Activated T-cell treated with anti-CD3 and anti-CD28 coated beads for 24 hours (primary cell): ENCODE data around the gene KRT28.
"Not testable (repeated sequence)": the region's sequence is repeated elsewhere in the genome, so short reads cannot be mapped to it uniquely, and the experiment has no call there.

ENCODE experiments used
- DNase-seq: peaks from one replicate; pipeline ENCODE4 v3.0.0-alpha.2; 2020; ENCODE audit warnings: low read depth

Gene KRT28

GRCh38 chr17:40818733-40819527 lies 19.2 kb upstream of the KRT28 start:
- DNase-seq = peak; percentile 82

GRCh38 chr17:40818343-40818732 lies 18.6 kb upstream of the KRT28 start:
- DNase-seq = no peak

- no peak for DNase-seq
Observed at GRCh38 chr17:40817103-40817682, 17.4 kb upstream of the KRT28 start.

GRCh38 chr17:40816569-40816968 lies 16.8 kb upstream of the KRT28 start:
- no peak for DNase-seq

- no peak for DNase-seq
Observed at GRCh38 chr17:40815381-40815780, 15.6 kb upstream of the KRT28 start.

- not testable (repeated sequence) for DNase-seq
Observed at GRCh38 chr17:40814657-40815056, 14.9 kb upstream of the KRT28 start.

- no peak for DNase-seq
Observed at GRCh38 chr17:40813804-40814203, 14.0 kb upstream of the KRT28 start.

- DNase-seq = no peak
Observed at GRCh38 chr17:40812639-40813038, 12.9 kb upstream of the KRT28 start.

- DNase-seq = no peak
Observed at GRCh38 chr17:40810494-40810893, 10.7 kb upstream of the KRT28 start.

GRCh38 chr17:40809721-40810421 lies 10.1 kb upstream of the KRT28 start:
- no peak for DNase-seq

GRCh38 chr17:40806131-40806530 lies 6.4 kb upstream of the KRT28 start:
- DNase-seq = no peak

- peak; percentile 70 for DNase-seq
Observed at GRCh38 chr17:40803617-40804082, 3.9 kb upstream of the KRT28 start.

- DNase-seq = no peak
Observed at GRCh38 chr17:40801157-40801556, 1.4 kb upstream of the KRT28 start.

- no peak for DNase-seq
Observed at GRCh38 chr17:40800381-40800780, 622 bp upstream of the KRT28 start.

GRCh38 chr17:40796846-40797245 lies 2.9 kb downstream of the KRT28 start:
- no peak for DNase-seq

GRCh38 chr17:40795019-40795667 lies 4.6 kb downstream of the KRT28 start:
- DNase-seq = no peak

GRCh38 chr17:40794466-40794865 lies 5.3 kb downstream of the KRT28 start:
- DNase-seq = no peak

- DNase-seq = no peak
Observed at GRCh38 chr17:40793832-40794231, 5.9 kb downstream of the KRT28 start.

- no peak for DNase-seq
Observed at GRCh38 chr17:40791787-40792436, 7.8 kb downstream of the KRT28 start.

GRCh38 chr17:40791111-40791510 lies 8.6 kb downstream of the KRT28 start:
- DNase-seq = no peak

- DNase-seq = no peak
Observed at GRCh38 chr17:40782450-40782849, 17.3 kb downstream of the KRT28 start, which contains the start of gene KRT27. TSS of gene KRT27 (minus strand) at chr17:40782550. CDS start at chr17:40782493, 57 bp downstream.
